ENCODE results near the gene CLSTN2. TPM values are rescaled to one million over a fixed set of nuclear protein-coding genes. Genes with fewer than 3 reads are reported as not detected.

The CLSTN2 gene
- polyA plus RNA-seq, 4 donors, result under 0.01 to 1.2 (median 0.84) TPM; not detected in 1

GRCh38 chr3:140085001-140085400, 150.0 kb downstream of the CLSTN2 start:
- 70 to 78% (median 72%) methylated on average over 5 of the region's 5 CpGs for WGBS, 3 donors
- peaks cover 0 to 12% of the 10 kb centered on the region in 2 donors for H3K9me3 ChIP-seq (ENCODE audit: control insufficient read depth in 2 of 2, insufficient read depth in 1 of 2, low read depth in 1 of 2, low read length in 1 of 2)
- no peaks in the 10 kb centered on the region for H3K36me3 ChIP-seq (ENCODE audit: control insufficient read depth in 3 of 3, insufficient read depth in 2 of 3, low read depth in 1 of 3, low read length in 3 of 3)
- H3K27me3 ChIP-seq (ENCODE audit: control insufficient read depth in 3 of 3, insufficient read depth in 3 of 3, low read length in 3 of 3), result no peaks in the 10 kb centered on the region
- H3K4me3 ChIP-seq (ENCODE audit: low read depth in 1 of 3, low read length in 3 of 3), result no peak overlapping the region
- H3K27ac ChIP-seq (ENCODE audit: low read depth in 1 of 3, low read length in 2 of 3), result no peak overlapping the region
- no peaks in the 10 kb centered on the region for H3K4me1 ChIP-seq (ENCODE audit: control insufficient read depth in 3 of 3, insufficient read depth in 2 of 3, low read depth in 1 of 3, low read length in 2 of 3)
- FAIRE-seq (no peak), DNase-seq (no peak)

- DNase-seq (no peak), FAIRE-seq (no peak)
- 46 to 65% (median 56%) methylated on average over 1 of the region's 1 CpG for WGBS, 3 donors
- no peaks in the 10 kb centered on the region for H3K4me1 ChIP-seq (ENCODE audit: control insufficient read depth in 3 of 3, insufficient read depth in 2 of 3, low read depth in 1 of 3, low read length in 2 of 3)
- H3K36me3 ChIP-seq (ENCODE audit: control insufficient read depth in 3 of 3, insufficient read depth in 2 of 3, low read depth in 1 of 3, low read length in 3 of 3), result no peaks in the 10 kb centered on the region
- H3K4me3 ChIP-seq (ENCODE audit: low read depth in 1 of 3, low read length in 3 of 3), result no peak overlapping the region
- peaks cover 0 to 13% of the 10 kb centered on the region in 2 donors for H3K9me3 ChIP-seq (ENCODE audit: control insufficient read depth in 2 of 2, insufficient read depth in 1 of 2, low read depth in 1 of 2, low read length in 1 of 2)
- H3K27me3 ChIP-seq (ENCODE audit: control insufficient read depth in 3 of 3, insufficient read depth in 3 of 3, low read length in 3 of 3), result no peaks in the 10 kb centered on the region
- no peak overlapping the region for H3K27ac ChIP-seq (ENCODE audit: low read depth in 1 of 3, low read length in 2 of 3)
Measured at GRCh38 chr3:140086642-140087041, 151.7 kb downstream of the CLSTN2 start.

DNA sequence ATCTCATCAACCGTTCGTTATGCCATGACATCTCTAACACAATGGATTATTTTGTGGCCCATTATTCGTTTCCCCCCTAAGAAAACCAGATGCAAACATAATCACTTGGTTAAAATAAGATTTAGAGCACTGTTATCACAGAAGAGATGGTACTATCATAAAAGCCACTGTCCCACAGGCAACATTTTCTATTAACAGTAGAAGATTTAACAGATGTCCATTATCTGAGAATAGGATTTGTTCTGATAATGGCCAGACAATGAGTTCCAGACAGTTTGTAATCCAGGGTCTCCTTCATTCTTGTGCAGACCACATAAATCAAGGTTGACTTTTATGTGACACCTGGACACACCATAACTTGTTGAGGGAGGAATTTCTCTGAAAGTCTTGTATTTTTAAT, 153.1 kb downstream of the CLSTN2 start:
- Histone ChIP-seq H3K27me3 (ENCODE audit: control insufficient read depth in 3 of 3, insufficient read depth in 3 of 3, low read length in 3 of 3) (no peaks in the 10 kb centered on the region), H3K4me3 (ENCODE audit: low read depth in 1 of 3, low read length in 3 of 3) (no peak overlapping the region), H3K9me3 (ENCODE audit: control insufficient read depth in 2 of 2, insufficient read depth in 1 of 2, low read depth in 1 of 2, low read length in 1 of 2) (peaks cover 0 to 13% of the 10 kb centered on the region in 2 donors), H3K4me1 (ENCODE audit: control insufficient read depth in 3 of 3, insufficient read depth in 2 of 3, low read depth in 1 of 3, low read length in 2 of 3) (no peaks in the 10 kb centered on the region), H3K27ac (ENCODE audit: low read depth in 1 of 3, low read length in 2 of 3) (no peak overlapping the region), H3K36me3 (ENCODE audit: control insufficient read depth in 3 of 3, insufficient read depth in 2 of 3, low read depth in 1 of 3, low read length in 3 of 3) (no peaks in the 10 kb centered on the region)
- FAIRE-seq (no peak), DNase-seq (no peak)
- 60 to 75% (median 67%) methylated on average over 3 of the region's 3 CpGs for WGBS, 3 donors

DNA sequence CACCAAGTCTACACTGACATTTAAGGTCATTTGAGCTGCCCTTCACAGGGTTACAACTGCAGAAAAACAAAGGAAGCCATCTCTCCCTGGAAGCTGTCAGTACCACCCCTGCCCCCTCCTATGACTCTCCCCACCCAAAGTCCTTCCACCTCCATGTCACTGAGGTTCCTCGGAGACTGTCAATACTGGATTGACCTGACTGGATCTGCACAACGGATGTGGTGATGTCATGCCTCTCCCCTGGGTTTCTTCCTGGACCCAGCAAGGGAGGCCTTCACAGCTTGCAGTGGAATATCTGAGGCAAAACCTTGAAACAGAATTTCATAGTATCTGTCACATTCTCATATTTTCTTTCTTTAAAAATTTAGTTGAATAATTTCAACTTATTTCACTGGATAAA, 153.5 kb downstream of the CLSTN2 start:
- FAIRE-seq (no peak), DNase-seq (no peak)
- peaks cover 0 to 13% of the 10 kb centered on the region in 2 donors for H3K9me3 ChIP-seq (ENCODE audit: control insufficient read depth in 2 of 2, insufficient read depth in 1 of 2, low read depth in 1 of 2, low read length in 1 of 2)
- no peaks in the 10 kb centered on the region for H3K36me3 ChIP-seq (ENCODE audit: control insufficient read depth in 3 of 3, insufficient read depth in 2 of 3, low read depth in 1 of 3, low read length in 3 of 3)
- no peaks in the 10 kb centered on the region for H3K4me1 ChIP-seq (ENCODE audit: control insufficient read depth in 3 of 3, insufficient read depth in 2 of 3, low read depth in 1 of 3, low read length in 2 of 3)
- no peak overlapping the region for H3K4me3 ChIP-seq (ENCODE audit: low read depth in 1 of 3, low read length in 3 of 3)
- WGBS, 3 donors, result 75 to 81% (median 78%) methylated on average over 2 of the region's 2 CpGs
- H3K27me3 ChIP-seq (ENCODE audit: control insufficient read depth in 3 of 3, insufficient read depth in 3 of 3, low read length in 3 of 3), result no peaks in the 10 kb centered on the region
- no peak overlapping the region for H3K27ac ChIP-seq (ENCODE audit: low read depth in 1 of 3, low read length in 2 of 3)

- FAIRE-seq (no peak), DNase-seq (no peak)
- Histone ChIP-seq H3K4me1 (ENCODE audit: control insufficient read depth in 3 of 3, insufficient read depth in 2 of 3, low read depth in 1 of 3, low read length in 2 of 3) (no peaks in the 10 kb centered on the region), H3K9me3 (ENCODE audit: control insufficient read depth in 2 of 2, insufficient read depth in 1 of 2, low read depth in 1 of 2, low read length in 1 of 2) (peaks cover 0 to 13% of the 10 kb centered on the region in 2 donors), H3K27ac (ENCODE audit: low read depth in 1 of 3, low read length in 2 of 3) (no peak overlapping the region), H3K27me3 (ENCODE audit: control insufficient read depth in 3 of 3, insufficient read depth in 3 of 3, low read length in 3 of 3) (no peaks in the 10 kb centered on the region), H3K36me3 (ENCODE audit: control insufficient read depth in 3 of 3, insufficient read depth in 2 of 3, low read depth in 1 of 3, low read length in 3 of 3) (no peaks in the 10 kb centered on the region), H3K4me3 (ENCODE audit: low read depth in 1 of 3, low read length in 3 of 3) (no peak overlapping the region)
- WGBS, 3 donors, result 88 to 96% (median 90%) methylated on average over 2 of the region's 2 CpGs
Measured at GRCh38 chr3:140089403-140090072, 154.6 kb downstream of the CLSTN2 start.

GRCh38 chr3:140091143-140091542, 156.2 kb downstream of the CLSTN2 start:
- Histone ChIP-seq H3K4me3 (ENCODE audit: low read depth in 1 of 3, low read length in 3 of 3) (no peak overlapping the region), H3K9me3 (ENCODE audit: control insufficient read depth in 2 of 2, insufficient read depth in 1 of 2, low read depth in 1 of 2, low read length in 1 of 2) (peaks cover 0 to 13% of the 10 kb centered on the region in 2 donors), H3K27ac (ENCODE audit: low read depth in 1 of 3, low read length in 2 of 3) (no peak overlapping the region), H3K27me3 (ENCODE audit: control insufficient read depth in 3 of 3, insufficient read depth in 3 of 3, low read length in 3 of 3) (no peaks in the 10 kb centered on the region), H3K36me3 (ENCODE audit: control insufficient read depth in 3 of 3, insufficient read depth in 2 of 3, low read depth in 1 of 3, low read length in 3 of 3) (no peaks in the 10 kb centered on the region), H3K4me1 (ENCODE audit: control insufficient read depth in 3 of 3, insufficient read depth in 2 of 3, low read depth in 1 of 3, low read length in 2 of 3) (no peaks in the 10 kb centered on the region)
- FAIRE-seq (no peak), DNase-seq (no peak)
- WGBS, 3 donors, result 77 to 83% (median 81%) methylated on average over 3 of the region's 3 CpGs

GRCh38 chr3:140092848-140093536, 158.0 kb downstream of the CLSTN2 start:
- Histone ChIP-seq H3K27ac (ENCODE audit: low read depth in 1 of 3, low read length in 2 of 3) (no peak overlapping the region), H3K4me3 (ENCODE audit: low read depth in 1 of 3, low read length in 3 of 3) (no peak overlapping the region), H3K9me3 (ENCODE audit: control insufficient read depth in 2 of 2, insufficient read depth in 1 of 2, low read depth in 1 of 2, low read length in 1 of 2) (peaks cover 0 to 13% of the 10 kb centered on the region in 2 donors), H3K4me1 (ENCODE audit: control insufficient read depth in 3 of 3, insufficient read depth in 2 of 3, low read depth in 1 of 3, low read length in 2 of 3) (no peaks in the 10 kb centered on the region), H3K36me3 (ENCODE audit: control insufficient read depth in 3 of 3, insufficient read depth in 2 of 3, low read depth in 1 of 3, low read length in 3 of 3) (no peaks in the 10 kb centered on the region), H3K27me3 (ENCODE audit: control insufficient read depth in 3 of 3, insufficient read depth in 3 of 3, low read length in 3 of 3) (no peaks in the 10 kb centered on the region)
- no peak for DNase-seq
- no peak for FAIRE-seq
- 74 to 79% (median 74%) methylated on average over 7 to 8 of the region's 8 CpGs for WGBS, 3 donors

DNA sequence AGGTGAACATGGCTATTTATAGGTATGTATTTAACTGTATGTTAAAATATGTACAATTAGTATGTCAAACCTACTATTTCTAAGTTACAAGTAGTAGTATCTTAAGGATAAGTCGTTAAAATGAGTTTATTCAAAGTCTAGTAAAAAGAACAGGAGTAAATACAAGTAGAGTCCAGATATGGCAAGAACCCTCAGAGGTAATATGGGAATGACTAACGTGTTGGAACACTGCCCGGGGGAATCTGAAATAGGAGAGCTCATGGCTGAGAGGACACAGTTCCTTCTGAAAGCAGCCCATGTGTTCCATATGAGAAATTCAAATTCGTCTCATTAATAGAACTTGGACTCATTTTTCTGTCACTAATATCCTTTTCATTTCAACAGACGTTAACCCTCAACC, 158.8 kb downstream of the CLSTN2 start:
- no peak overlapping the region for H3K4me3 ChIP-seq (ENCODE audit: low read depth in 1 of 3, low read length in 3 of 3)
- H3K27ac ChIP-seq (ENCODE audit: low read depth in 1 of 3, low read length in 2 of 3), result no peak overlapping the region
- peaks cover 0 to 11% of the 10 kb centered on the region in 2 donors for H3K9me3 ChIP-seq (ENCODE audit: control insufficient read depth in 2 of 2, insufficient read depth in 1 of 2, low read depth in 1 of 2, low read length in 1 of 2)
- WGBS, 3 donors, result 45 to 58% (median 51%) methylated on average over 5 of the region's 5 CpGs
- no peaks in the 10 kb centered on the region for H3K27me3 ChIP-seq (ENCODE audit: control insufficient read depth in 3 of 3, insufficient read depth in 3 of 3, low read length in 3 of 3)
- DNase-seq (peak in 1 of 2 donors; percentile 3), FAIRE-seq (no peak)
- H3K4me1 ChIP-seq (ENCODE audit: control insufficient read depth in 3 of 3, insufficient read depth in 2 of 3, low read depth in 1 of 3, low read length in 2 of 3), result no peaks in the 10 kb centered on the region
- no peaks in the 10 kb centered on the region for H3K36me3 ChIP-seq (ENCODE audit: control insufficient read depth in 3 of 3, insufficient read depth in 2 of 3, low read depth in 1 of 3, low read length in 3 of 3)
